ENCODE data around the gene PTMA. TPM values are rescaled to one million over a fixed set of nuclear protein-coding genes. Genes with fewer than 3 reads are reported as not detected.

PTMA gene
- total RNA-seq, 1 donor from 2014 or later, result 744 TPM

- TF ChIP-seq, protein P1, sequence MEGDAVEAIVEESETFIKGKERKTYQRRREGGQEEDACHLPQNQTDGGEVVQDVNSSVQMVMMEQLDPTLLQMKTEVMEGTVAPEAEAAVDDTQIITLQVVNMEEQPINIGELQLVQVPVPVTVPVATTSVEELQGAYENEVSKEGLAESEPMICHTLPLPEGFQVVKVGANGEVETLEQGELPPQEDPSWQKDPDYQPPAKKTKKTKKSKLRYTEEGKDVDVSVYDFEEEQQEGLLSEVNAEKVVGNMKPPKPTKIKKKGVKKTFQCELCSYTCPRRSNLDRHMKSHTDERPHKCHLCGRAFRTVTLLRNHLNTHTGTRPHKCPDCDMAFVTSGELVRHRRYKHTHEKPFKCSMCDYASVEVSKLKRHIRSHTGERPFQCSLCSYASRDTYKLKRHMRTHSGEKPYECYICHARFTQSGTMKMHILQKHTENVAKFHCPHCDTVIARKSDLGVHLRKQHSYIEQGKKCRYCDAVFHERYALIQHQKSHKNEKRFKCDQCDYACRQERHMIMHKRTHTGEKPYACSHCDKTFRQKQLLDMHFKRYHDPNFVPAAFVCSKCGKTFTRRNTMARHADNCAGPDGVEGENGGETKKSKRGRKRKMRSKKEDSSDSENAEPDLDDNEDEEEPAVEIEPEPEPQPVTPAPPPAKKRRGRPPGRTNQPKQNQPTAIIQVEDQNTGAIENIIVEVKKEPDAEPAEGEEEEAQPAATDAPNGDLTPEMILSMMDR (IDR thresholded peaks at IDR 0.05), result no peak
- ATAC-seq (no peak), DNase-seq (no peak)
- intact Hi-C loops (cut with DNase I), result no loop called here
- Histone ChIP-seq H3K4me1 (no peaks in the 10 kb centered on the region), H3K27ac (no peak overlapping the region), H3K9me3 (no peaks in the 10 kb centered on the region), H3K27me3 (no peaks in the 10 kb centered on the region), H3K4me3 (no peak overlapping the region), H3K36me3 (no peaks in the 10 kb centered on the region)
Measured at GRCh38 chr2:231688719-231689118, 19.6 kb upstream of the PTMA start.

DNA sequence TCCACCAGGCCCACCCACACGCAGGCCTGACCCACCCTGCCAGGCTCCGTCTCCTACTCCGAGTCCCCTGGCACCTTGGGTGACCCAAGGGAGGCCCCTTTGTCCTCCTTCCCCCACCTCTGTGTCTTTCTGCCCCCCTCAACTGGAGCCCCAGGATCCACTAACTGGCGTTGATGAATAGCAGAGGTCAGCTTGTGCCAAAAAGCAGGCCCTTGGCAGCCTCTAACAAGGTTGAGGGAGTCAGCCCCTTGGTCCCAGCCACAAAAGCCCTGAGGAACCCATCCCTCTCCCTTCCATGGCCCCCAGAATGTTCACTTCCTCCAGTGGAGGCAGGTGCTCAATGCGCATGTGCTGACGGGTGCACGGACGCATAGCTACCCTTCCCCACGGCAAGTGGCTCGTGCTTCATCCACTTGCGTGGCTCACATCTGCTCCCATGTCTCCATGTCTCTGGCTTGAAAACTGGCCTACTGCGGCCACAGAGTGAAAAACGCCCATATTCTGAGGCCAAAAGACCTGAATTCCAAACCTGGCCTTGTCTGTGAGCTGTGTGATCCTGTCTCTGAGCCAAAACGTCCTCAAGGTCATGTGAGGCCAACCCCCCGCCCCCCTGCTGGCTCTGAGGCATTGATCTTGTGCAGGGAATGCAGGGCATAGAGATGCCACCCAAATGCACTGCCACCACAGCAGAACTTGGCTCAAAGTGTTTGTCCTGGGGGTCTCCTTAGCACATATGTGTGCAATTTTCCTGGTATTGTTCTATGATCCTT, 19.0 kb upstream of the PTMA start:
- Histone ChIP-seq H3K9me3 (no peaks in the 10 kb centered on the region), H3K36me3 (no peaks in the 10 kb centered on the region), H3K4me3 (no peak overlapping the region), H3K4me1 (no peaks in the 10 kb centered on the region), H3K27me3 (no peaks in the 10 kb centered on the region), H3K27ac (no peak overlapping the region)
- intact Hi-C loops (cut with DNase I), result no loop called here
- TF ChIP-seq, protein P1 (IDR thresholded peaks at IDR 0.05), result no peak
- ATAC-seq (no peak), DNase-seq (no peak)

- Histone ChIP-seq H3K4me1 (no peaks in the 10 kb centered on the region), H3K36me3 (no peaks in the 10 kb centered on the region), H3K4me3 (no peak overlapping the region), H3K9me3 (no peaks in the 10 kb centered on the region), H3K27me3 (no peaks in the 10 kb centered on the region), H3K27ac (no peak overlapping the region)
- intact Hi-C loops (cut with DNase I), result no loop called here
- no peak for DNase-seq
- TF ChIP-seq, protein P1 (IDR thresholded peaks at IDR 0.05), result no peak
- ATAC-seq, result no peak
Measured at GRCh38 chr2:231691251-231691772, 17.0 kb upstream of the PTMA start.

- H3K27me3 ChIP-seq, result no peaks in the 10 kb centered on the region
- no peaks in the 10 kb centered on the region for H3K36me3 ChIP-seq
- TF ChIP-seq, protein P1 (IDR thresholded peaks at IDR 0.05), result no peak
- intact Hi-C loops (cut with DNase I), result no loop called here
- H3K27ac ChIP-seq, result no peak overlapping the region
- H3K4me3 ChIP-seq, result no peak overlapping the region
- DNase-seq, result no peak
- no peaks in the 10 kb centered on the region for H3K4me1 ChIP-seq
- H3K9me3 ChIP-seq, result no peaks in the 10 kb centered on the region
- ATAC-seq, result peak; percentile 15
Measured at GRCh38 chr2:231692847-231693246, 15.5 kb upstream of the PTMA start.

DNA sequence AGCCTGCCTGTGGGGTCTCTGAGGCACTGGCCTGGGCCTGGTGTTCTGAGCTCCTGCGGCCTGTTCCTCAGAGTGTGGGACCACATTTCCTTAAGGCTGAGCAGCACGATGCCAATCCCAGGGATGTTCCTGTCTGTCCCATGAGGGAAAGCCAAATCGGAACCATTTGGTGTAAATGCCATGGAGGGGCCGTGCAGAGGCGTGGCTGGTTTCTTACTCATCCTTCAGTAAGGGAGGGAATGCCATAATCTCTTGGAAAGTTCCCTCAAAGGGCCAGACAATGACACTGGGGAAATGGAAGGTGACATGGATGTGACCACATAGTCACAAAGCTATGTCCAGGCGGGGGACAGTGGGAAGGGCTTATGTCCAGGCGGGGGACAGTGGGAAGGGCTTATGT, 14.4 kb upstream of the PTMA start:
- ATAC-seq (no peak), DNase-seq (no peak)
- Histone ChIP-seq H3K9me3 (no peaks in the 10 kb centered on the region), H3K36me3 (no peaks in the 10 kb centered on the region), H3K4me3 (no peak overlapping the region), H3K27me3 (no peaks in the 10 kb centered on the region), H3K4me1 (no peaks in the 10 kb centered on the region), H3K27ac (no peak overlapping the region)
- intact Hi-C loops (cut with DNase I), result no loop called here
- TF ChIP-seq, protein P1 (IDR thresholded peaks at IDR 0.05), result no peak
